Measurements from ENCODE around the gene ELP1. TPM values are rescaled to one million over a fixed set of nuclear protein-coding genes. Genes with fewer than 3 reads are reported as not detected.
"Not testable (repeated sequence)": the region's sequence is repeated elsewhere in the genome, so short reads cannot be mapped to it uniquely, and the experiment has no call there.

Gene ELP1
- 10 to 100 TPM; 23.7 to 41.0 TPM for total RNA-seq

GRCh38 chr9:108933718-108934322, at the start of gene ELP1:
Gene ELP1, minus strand, starts transcription at chr9:108934124. Its CDS starts 2,978 bp downstream, at chr9:108931146.
- POLR2A ChIA-PET, result no interaction called here
- peaks cover 29% of the 10 kb centered on the region for H3K4me1 Mint-ChIP-seq
- CTCF ChIA-PET, result no interaction called here
- H3K36me3 Mint-ChIP-seq (ENCODE audit: low read depth), result peaks cover 5% of the 10 kb centered on the region
- H3K27me3 Mint-ChIP-seq, result no peaks in the 10 kb centered on the region
- no peaks in the 10 kb centered on the region for H3K9me3 Mint-ChIP-seq
- peak within 1 kb of the TSS; percentile 88 for H3K4me3 Mint-ChIP-seq
- peak within 1 kb of the TSS; percentile 99 for H3K27ac Mint-ChIP-seq
- DNase-seq, result peak; percentile 94

- ChIA-PET POLR2A (no interaction called here), CTCF (no interaction called here)
- H3K36me3 Mint-ChIP-seq (ENCODE audit: low read depth), result peaks cover 5% of the 10 kb centered on the region
- H3K4me3 Mint-ChIP-seq, result no peak overlapping the region
- no peaks in the 10 kb centered on the region for H3K4me1 Mint-ChIP-seq
- no peak overlapping the region for H3K27ac Mint-ChIP-seq
- no peaks in the 10 kb centered on the region for H3K27me3 Mint-ChIP-seq
- DNase-seq, result no peak
- H3K9me3 Mint-ChIP-seq, result no peaks in the 10 kb centered on the region
These were observed 47.0 kb upstream of the ELP1 start for GRCh38 chr9:108980893-108981292.

- H3K4me1 Mint-ChIP-seq, result no peaks in the 10 kb centered on the region
- no peak overlapping the region for H3K27ac Mint-ChIP-seq
- H3K27me3 Mint-ChIP-seq, result no peaks in the 10 kb centered on the region
- H3K36me3 Mint-ChIP-seq (ENCODE audit: low read depth), result peaks cover 5% of the 10 kb centered on the region
- no peaks in the 10 kb centered on the region for H3K9me3 Mint-ChIP-seq
- H3K4me3 Mint-ChIP-seq, result no peak overlapping the region
- ChIA-PET CTCF (no interaction called here), POLR2A (no interaction called here)
- no peak for DNase-seq
These were observed 44.3 kb upstream of the ELP1 start for GRCh38 chr9:108978205-108978604.

GRCh38 chr9:108973895-108974294, 40.0 kb upstream of the ELP1 start:
- Mint-ChIP-seq H3K4me3 (no peak overlapping the region), H3K36me3 (ENCODE audit: low read depth) (peaks cover 16% of the 10 kb centered on the region)

GRCh38 chr9:108972626-108973209, 38.8 kb upstream of the ELP1 start:
- Mint-ChIP-seq H3K4me3 (no peak overlapping the region), H3K4me1 (no peaks in the 10 kb centered on the region), H3K36me3 (ENCODE audit: low read depth) (peaks cover 13% of the 10 kb centered on the region), H3K27ac (no peak overlapping the region), H3K27me3 (no peaks in the 10 kb centered on the region), H3K9me3 (peaks cover 10% of the 10 kb centered on the region)
- no peak for DNase-seq
- POLR2A ChIA-PET, result no interaction called here
- CTCF ChIA-PET, result interaction anchor here (1.1 kb wide), 1 partner anchor 73 kb away, joined by 3 read pairs; no protein-coding TSS in a partner anchor

More at GRCh38 chr9:108973895-108974294, 40.0 kb upstream of the ELP1 start:
- Mint-ChIP-seq H3K27me3 (no peaks in the 10 kb centered on the region), H3K27ac (no peak overlapping the region), H3K4me1 (no peaks in the 10 kb centered on the region), H3K9me3 (peaks cover 10% of the 10 kb centered on the region)
- CTCF ChIA-PET, result no interaction called here
- POLR2A ChIA-PET, result no interaction called here
- no peak for DNase-seq

GRCh38 chr9:108972186-108972585, 38.3 kb upstream of the ELP1 start:
- Mint-ChIP-seq H3K4me1 (no peaks in the 10 kb centered on the region), H3K4me3 (no peak overlapping the region), H3K36me3 (ENCODE audit: low read depth) (peaks cover 13% of the 10 kb centered on the region), H3K27ac (no peak overlapping the region), H3K27me3 (no peaks in the 10 kb centered on the region), H3K9me3 (peaks cover 10% of the 10 kb centered on the region)
- ChIA-PET CTCF (interaction anchor here (1.1 kb wide), 1 partner anchor 73 kb away, joined by 3 read pairs; no protein-coding TSS in a partner anchor), POLR2A (no interaction called here)
- no peak for DNase-seq

GRCh38 chr9:108971392-108971791, 37.5 kb upstream of the ELP1 start:
- H3K4me3 Mint-ChIP-seq, POLR2A ChIA-PET, H3K4me1 Mint-ChIP-seq, H3K27ac Mint-ChIP-seq, DNase-seq, H3K9me3 Mint-ChIP-seq, H3K27me3 Mint-ChIP-seq: not testable (repeated sequence)
- peaks cover 13% of the 10 kb centered on the region for H3K36me3 Mint-ChIP-seq (ENCODE audit: low read depth)
- CTCF ChIA-PET, result interaction anchor here (0.8 to 1.3 kb wide), 3 partner anchors 10 to 25 kb away, joined by 3 to 4 read pairs (median 3); no protein-coding TSS in a partner anchor

- no peak for DNase-seq
- H3K9me3 Mint-ChIP-seq, result peaks cover 10% of the 10 kb centered on the region
- ChIA-PET POLR2A (no interaction called here), CTCF (no interaction called here)
- H3K4me3 Mint-ChIP-seq, result no peak overlapping the region
- no peaks in the 10 kb centered on the region for H3K4me1 Mint-ChIP-seq
- no peaks in the 10 kb centered on the region for H3K27me3 Mint-ChIP-seq
- no peak overlapping the region for H3K27ac Mint-ChIP-seq
- peaks cover 11% of the 10 kb centered on the region for H3K36me3 Mint-ChIP-seq (ENCODE audit: low read depth)
These were observed 34.0 kb upstream of the ELP1 start for GRCh38 chr9:108967916-108968315.

- ChIA-PET CTCF (interaction anchor here (1.0 kb wide), 1 partner anchor 13 kb away, joined by 3 read pairs; no protein-coding TSS in a partner anchor), POLR2A (no interaction called here)
- H3K4me1 Mint-ChIP-seq, result no peaks in the 10 kb centered on the region
- no peak overlapping the region for H3K27ac Mint-ChIP-seq
- H3K4me3 Mint-ChIP-seq, result no peak overlapping the region
- no peaks in the 10 kb centered on the region for H3K9me3 Mint-ChIP-seq
- no peaks in the 10 kb centered on the region for H3K27me3 Mint-ChIP-seq
- DNase-seq, result no peak
- no peaks in the 10 kb centered on the region for H3K36me3 Mint-ChIP-seq (ENCODE audit: low read depth)
These were observed 29.7 kb upstream of the ELP1 start for GRCh38 chr9:108963459-108964143.

- ChIA-PET CTCF (interaction anchor here (0.9 kb wide), 1 partner anchor 10 kb away, joined by 3 read pairs; no protein-coding TSS in a partner anchor), POLR2A (no interaction called here)
- no peak overlapping the region for H3K27ac Mint-ChIP-seq
- no peak for DNase-seq
- no peaks in the 10 kb centered on the region for H3K4me1 Mint-ChIP-seq
- no peaks in the 10 kb centered on the region for H3K36me3 Mint-ChIP-seq (ENCODE audit: low read depth)
- H3K9me3 Mint-ChIP-seq, result no peaks in the 10 kb centered on the region
- H3K27me3 Mint-ChIP-seq, result no peaks in the 10 kb centered on the region
- H3K4me3 Mint-ChIP-seq, result no peak overlapping the region
These were observed 27.2 kb upstream of the ELP1 start for GRCh38 chr9:108961151-108961550.

- Mint-ChIP-seq H3K4me1 (no peaks in the 10 kb centered on the region), H3K9me3 (no peaks in the 10 kb centered on the region), H3K36me3 (ENCODE audit: low read depth) (no peaks in the 10 kb centered on the region), H3K27me3 (no peaks in the 10 kb centered on the region), H3K4me3 (no peak overlapping the region), H3K27ac (no peak overlapping the region)
- CTCF ChIA-PET, result no interaction called here
- no peak for DNase-seq
- POLR2A ChIA-PET, result no interaction called here
These were observed 26.4 kb upstream of the ELP1 start for GRCh38 chr9:108960331-108960730.

GRCh38 chr9:108956631-108957026, 22.7 kb upstream of the ELP1 start:
- no peaks in the 10 kb centered on the region for H3K4me1 Mint-ChIP-seq
- H3K27me3 Mint-ChIP-seq, result no peaks in the 10 kb centered on the region
- H3K4me3 Mint-ChIP-seq, result no peak overlapping the region
- ChIA-PET CTCF (no interaction called here), POLR2A (interaction anchor here (0.6 kb wide), 1 partner anchor 154 kb away, joined by 3 read pairs; no protein-coding TSS in a partner anchor)
- no peaks in the 10 kb centered on the region for H3K36me3 Mint-ChIP-seq (ENCODE audit: low read depth)
- no peak for DNase-seq
- H3K27ac Mint-ChIP-seq, result no peak overlapping the region
- no peaks in the 10 kb centered on the region for H3K9me3 Mint-ChIP-seq

GRCh38 chr9:108956022-108956630, 22.2 kb upstream of the ELP1 start:
- ChIA-PET CTCF (no interaction called here), POLR2A (interaction anchor here (0.6 kb wide), 1 partner anchor 155 kb away, joined by 3 read pairs; no protein-coding TSS in a partner anchor)
- H3K4me1 Mint-ChIP-seq, result no peaks in the 10 kb centered on the region
- no peak overlapping the region for H3K27ac Mint-ChIP-seq
- no peak overlapping the region for H3K4me3 Mint-ChIP-seq
- no peak for DNase-seq
- no peaks in the 10 kb centered on the region for H3K27me3 Mint-ChIP-seq
- no peaks in the 10 kb centered on the region for H3K36me3 Mint-ChIP-seq (ENCODE audit: low read depth)
- no peaks in the 10 kb centered on the region for H3K9me3 Mint-ChIP-seq

Measured in activated CD4-positive, alpha-beta T cell treated with anti-CD3 and anti-CD28 coated beads, Interleukin-2, amount 10 ng/mL, durations not matched to agents 7 days and 5 days (primary cell).